NT2/D1 (cell line): ENCODE results near the gene DLG4.

Experiments used
- SUZ12 ChIP-seq: IDR thresholded peaks from 2 replicates; pipeline ENCODE4 v1.6.1; 2011; ENCODE audit not compliant: insufficient read length, insufficient read depth; ENCODE audit errors: extremely low read depth
- YY1 ChIP-seq: IDR thresholded peaks from 2 replicates; pipeline ENCODE4 v1.6.1; 2011; ENCODE audit not compliant: insufficient read length, insufficient read depth
- ZNF274 ChIP-seq: IDR thresholded peaks from 2 replicates; pipeline ENCODE4 v1.6.1; 2011; ENCODE audit warnings: mild to moderate bottlenecking, low read depth, low read length

GRCh38 chr17:7266784-7267183, 47.1 kb upstream of the DLG4 start:
- TF ChIP-seq ZNF274 (no peak), YY1 (no peak), SUZ12 (no peak)
